RKO (cell line): Measurements from ENCODE around the gene PLXNC1.
"Not testable (repeated sequence)": the region's sequence is repeated elsewhere in the genome, so short reads cannot be mapped to it uniquely, and the experiment has no call there.

Experiments used
- DNase-seq: peaks from one replicate; pipeline ENCODE4 v3.0.0-alpha.2; 2016; ENCODE audit warnings: low spot score

Gene PLXNC1

DNA sequence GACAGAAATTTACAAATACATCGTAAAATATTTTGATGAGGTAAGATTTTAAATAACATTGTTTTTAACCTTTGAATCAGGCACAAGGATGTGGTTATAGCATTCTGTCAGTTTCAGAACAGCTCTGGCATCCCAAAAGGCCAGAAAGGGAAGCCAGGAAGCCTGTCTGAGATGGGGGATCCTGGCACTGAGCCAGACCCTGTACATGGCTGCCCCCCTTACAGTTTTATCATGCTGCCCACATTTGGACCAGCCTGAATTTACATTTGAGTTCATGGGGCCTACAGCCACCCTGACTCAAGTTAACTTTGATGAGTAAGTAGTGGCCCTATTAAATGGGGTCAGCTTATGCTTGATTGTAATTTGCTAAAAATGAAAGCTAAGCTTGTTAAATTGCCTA is 155.6 kb downstream of the PLXNC1 start:
- DNase-seq = no peak

DNA sequence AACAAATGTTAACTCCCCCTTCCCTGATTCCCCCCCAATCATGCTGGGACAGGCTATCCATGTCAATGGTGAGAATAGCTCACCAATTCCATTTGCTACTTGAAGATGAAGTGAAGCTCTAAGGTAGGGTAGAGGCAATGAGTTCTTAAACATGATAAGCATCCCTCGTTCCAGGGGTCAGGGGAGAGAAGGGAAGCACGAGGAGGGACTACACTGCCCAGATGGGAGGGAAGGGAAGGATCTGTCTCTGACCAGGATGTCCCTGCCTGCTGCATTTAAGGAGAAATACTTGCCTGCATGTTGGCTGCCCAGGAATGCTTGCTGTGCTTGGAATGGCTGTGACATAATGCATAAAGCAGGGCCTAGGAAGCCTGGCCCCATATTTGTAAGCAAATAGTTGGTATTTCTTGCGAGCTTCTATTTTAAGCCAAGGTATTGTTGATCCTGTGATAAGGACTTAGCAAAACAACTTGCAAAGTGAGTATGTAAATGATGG is 156.2 kb downstream of the PLXNC1 start:
- no peak for DNase-seq

DNA sequence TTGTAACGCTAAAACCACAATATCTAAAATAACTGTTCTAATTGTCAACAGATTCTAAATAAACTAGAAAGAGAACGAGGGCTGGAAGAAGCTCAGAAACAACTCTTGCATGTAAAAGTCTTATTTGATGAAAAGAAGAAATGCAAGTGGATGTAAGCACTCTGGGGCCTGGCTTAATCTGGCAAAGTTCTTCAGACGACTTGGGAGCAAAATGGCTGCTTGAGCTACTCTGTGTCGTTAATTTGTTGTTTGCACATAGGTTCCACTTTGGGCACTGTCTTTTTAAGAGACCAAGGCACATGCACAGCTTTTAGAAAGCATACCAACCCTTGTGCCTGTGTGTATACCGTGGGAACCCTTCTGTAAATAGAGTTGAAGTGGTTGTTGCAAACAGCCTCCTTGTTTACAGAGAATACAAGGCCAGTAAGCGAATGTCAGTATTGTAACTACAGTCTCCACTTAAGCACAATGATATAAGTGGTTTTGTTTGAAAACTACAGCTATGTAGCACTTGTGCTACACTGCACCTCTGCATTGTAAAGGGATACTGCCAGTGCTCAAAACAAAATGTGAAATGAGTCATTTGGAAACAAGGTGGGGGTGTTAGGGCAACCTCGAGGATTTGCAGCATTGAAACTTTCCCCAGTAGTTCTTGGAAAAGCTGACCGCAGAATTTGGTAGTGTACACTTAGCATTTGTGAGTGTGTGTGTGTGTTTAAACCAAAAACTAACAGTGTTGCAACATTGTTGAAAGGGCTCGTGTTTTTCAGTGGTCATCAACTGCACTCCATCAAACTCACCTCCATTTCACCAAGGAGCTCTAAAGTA is 157.0 kb downstream of the PLXNC1 start:
- no peak for DNase-seq

DNA sequence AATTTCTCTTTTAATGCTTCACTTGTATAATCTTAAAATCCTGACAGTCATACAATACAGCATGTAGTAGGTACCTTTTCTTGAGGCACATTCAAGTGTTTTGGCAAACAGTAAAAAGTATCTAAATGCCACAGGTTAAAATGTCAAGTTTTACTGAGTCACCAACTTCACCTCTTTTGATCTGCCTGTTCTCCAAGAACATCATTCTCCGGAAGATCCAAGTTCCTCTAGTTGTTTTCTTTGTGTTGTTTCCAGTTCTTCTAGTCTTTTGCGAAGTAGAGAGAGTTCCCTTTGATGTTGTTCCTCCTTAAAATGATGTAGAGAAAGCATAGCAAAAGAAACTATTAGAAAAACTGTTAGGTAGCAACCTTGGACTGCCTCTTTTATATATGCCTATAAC is 160.2 kb downstream of the PLXNC1 start:
- no peak for DNase-seq

DNA sequence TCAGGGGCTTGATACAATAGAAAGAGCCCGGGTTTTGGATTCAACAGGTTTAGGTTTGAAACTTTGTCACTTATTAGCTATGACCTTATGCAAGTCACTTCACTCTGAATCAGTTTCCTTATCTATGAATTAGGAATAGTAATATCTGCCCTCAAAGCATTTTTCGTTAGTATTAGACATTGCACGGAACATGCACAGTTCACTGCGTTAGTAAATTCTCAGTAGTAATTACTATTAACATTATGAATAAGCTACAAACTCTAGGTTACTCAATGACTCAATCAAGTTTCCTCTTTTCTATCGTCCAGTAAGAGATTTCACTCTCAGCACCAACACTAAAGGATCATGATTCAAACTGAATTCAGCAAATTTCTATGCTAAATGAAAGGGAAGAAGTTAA is 161.0 kb downstream of the PLXNC1 start:
- no peak for DNase-seq

DNA sequence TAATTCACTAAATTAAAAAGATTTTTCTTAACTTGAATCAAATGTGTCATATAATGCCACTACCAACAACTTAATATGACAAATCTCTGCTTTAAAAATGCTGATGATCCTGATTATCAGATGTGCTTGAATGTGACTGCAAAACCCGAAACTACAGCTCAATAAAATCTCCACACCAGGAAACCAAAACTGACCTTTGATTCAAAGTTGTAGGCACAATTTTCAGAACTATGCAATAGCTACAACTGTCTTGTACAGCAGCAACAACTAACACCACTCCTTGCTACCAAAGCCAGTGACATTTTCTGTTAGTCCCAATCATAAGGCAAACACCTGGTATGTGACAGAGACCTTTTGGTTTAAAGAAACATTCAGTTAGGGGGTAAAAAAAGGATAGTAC is 164.0 kb downstream of the PLXNC1 start:
- DNase-seq = no peak

DNA sequence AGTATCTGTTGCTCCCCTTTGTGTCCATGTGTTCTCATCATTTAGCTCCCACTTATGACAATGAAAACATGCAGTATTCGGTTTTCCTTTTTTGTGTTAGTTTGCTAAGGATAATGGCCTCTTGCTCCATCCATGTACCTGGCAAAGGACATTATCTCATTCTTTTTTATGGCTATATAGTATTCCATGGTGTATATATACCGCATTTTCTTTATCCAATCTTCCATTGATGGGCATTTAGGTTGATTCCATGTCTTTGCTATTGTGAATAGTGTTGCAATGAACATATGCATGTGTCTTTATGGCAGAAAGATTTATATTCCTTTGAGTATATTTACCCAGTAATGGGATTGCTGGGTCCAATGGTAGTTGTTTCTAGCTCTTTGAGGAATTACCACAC is 168.2 kb downstream of the PLXNC1 start:
- DNase-seq = not testable (repeated sequence)

DNA sequence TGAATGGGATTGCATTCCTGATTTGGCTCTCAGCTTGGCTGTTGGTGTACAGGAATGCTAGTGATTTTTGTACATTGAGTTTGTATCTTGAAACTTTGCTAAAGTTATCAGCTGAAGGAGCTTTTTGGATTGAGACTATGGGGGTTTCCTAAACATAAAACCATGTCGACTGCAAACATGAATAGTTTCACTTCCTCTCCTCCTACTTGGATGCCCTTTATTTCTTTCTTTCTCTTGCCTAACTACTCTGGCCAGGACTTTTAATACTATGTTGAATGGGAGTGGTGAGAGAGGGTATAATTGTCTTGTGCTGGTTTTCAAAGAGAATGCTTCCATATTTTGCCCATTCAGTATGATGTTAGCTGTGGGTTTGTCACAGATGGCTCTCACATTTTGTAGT is 169.8 kb downstream of the PLXNC1 start:
- DNase-seq = no peak

DNA sequence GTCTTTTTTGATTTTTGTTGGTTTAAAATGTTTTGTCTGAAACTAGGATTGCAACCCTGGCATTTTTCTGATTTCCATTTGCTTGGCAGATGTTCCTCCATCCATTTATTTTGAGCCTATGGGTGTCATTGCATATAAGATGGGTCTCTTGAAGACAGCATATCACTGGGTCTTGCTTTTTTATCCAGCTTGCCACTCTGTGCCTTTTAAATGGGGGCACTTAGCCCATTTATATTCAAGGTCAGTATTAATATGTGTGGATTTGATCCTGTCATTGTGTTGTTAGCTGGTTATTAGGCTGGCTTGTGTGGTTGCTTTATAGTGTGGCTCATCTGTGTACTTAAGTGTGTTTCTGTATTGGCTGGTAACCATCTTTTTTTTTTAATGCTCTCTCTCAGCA is 171.7 kb downstream of the PLXNC1 start:
- DNase-seq = no peak

DNA sequence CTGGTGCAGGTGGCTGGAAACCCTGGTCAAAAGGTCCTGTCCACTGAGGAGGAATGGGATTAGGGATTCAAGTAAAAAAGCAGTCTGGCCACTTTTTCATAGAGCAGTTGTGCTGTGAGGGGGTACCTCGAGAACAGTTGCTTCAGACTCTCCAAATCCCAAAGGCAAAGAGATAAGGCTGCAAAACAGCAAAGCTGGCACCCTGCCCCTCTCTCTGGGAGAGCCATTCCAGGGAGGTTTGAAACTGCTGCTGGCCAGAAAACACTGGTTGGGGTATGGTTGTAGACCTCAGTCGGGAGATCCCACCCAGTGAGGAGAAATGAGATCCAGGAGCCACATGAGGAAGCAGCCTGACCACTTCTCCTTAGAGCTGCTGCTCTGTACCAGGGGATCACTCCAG is 174.0 kb downstream of the PLXNC1 start:
- DNase-seq = no peak

DNA sequence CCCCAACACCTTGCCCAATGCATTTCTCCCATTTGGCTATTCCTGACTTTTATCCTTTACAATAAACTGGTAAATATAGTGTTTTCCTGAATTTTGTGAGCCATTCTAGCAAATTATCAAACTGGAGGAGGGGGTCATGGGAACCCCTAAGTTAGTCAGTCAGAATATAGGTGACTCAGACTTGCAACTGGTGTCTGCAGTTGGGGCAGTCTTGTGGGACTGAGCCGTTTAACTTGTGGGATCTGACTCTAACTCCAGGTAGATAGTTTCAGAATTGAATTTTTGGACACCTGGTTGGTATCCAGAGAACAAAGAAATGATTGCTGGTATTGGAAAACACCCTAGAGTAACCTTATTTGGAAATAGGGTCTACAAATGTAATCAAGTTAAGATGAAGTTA is 177.9 kb downstream of the PLXNC1 start:
- no peak for DNase-seq

DNA sequence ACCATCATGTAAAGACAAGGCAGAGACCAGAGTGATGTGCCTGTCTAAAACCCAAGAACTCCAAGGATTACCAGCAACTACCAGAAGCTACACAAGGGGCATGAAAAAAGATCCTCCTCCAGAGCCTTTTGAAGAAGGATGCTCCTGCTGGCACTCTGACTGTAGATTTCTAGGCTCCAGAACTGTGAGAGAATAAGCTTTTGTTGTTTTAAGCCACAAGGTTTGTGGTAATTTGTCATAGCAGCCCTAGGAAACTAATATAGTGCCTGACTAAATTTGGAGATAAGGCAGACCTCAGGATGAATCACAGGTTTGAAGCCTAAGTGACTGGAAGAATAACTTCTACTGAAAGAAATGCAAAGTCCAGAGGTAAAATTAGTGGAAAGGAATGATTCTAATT is 178.3 kb downstream of the PLXNC1 start:
- DNase-seq = peak; percentile 64

DNA sequence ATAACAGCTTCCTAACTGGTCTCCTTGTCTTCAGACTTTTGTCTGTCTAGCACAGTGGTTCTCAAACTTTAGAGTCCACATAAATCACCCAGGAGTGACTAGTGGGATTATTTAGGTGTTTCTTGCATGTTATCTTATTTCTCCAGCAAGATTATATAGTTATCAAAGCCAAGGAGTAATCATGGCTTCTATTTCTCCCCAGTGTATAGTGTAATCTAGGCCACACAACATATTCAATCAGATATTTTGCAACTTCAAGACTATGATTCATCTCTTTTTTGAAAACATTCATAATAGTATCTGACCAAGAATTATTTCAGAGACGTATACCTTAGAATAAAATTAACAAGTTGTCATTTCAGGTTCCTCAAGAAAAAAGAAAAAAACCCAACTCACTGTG is 179.4 kb downstream of the PLXNC1 start:
- DNase-seq = no peak

DNA sequence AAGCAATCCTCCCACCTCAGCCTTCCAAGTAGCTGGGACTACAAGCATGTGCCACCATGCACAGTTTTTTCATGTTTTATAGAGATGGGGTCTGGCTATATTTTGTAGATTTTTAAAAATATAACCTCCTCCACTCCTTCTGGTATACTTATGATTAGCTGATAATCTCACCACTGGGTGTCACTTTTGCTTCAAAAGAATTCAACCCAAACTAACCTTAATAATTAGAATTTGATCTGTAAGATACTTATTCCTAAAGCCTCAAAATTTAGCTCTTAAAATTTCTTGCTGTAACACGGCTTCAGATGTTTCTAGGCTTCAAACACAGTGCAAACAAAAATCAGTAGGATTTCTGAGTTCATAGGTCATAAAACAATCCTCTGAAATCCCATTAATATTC is 181.0 kb downstream of the PLXNC1 start:
- DNase-seq = peak; percentile 3

DNA sequence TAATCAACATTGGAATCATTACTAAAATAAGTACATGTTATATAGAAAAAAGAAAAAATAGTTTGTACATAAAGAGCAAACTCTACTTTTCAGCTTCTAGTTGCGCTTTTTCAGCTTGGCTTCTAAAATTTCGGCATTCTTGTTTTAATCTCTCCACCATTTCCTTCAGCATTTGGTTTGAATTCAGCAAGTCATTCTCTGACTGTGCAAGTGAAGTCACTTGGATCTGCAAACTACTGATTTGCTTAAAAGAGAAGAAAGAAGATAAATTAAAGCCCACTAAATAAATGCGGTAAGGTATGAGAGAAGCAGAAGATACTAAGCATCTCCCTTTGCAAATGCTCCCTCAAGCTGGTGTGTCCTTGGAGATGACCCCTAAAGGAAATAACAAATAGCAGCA is 185.0 kb downstream of the PLXNC1 start:
- no peak for DNase-seq

DNA sequence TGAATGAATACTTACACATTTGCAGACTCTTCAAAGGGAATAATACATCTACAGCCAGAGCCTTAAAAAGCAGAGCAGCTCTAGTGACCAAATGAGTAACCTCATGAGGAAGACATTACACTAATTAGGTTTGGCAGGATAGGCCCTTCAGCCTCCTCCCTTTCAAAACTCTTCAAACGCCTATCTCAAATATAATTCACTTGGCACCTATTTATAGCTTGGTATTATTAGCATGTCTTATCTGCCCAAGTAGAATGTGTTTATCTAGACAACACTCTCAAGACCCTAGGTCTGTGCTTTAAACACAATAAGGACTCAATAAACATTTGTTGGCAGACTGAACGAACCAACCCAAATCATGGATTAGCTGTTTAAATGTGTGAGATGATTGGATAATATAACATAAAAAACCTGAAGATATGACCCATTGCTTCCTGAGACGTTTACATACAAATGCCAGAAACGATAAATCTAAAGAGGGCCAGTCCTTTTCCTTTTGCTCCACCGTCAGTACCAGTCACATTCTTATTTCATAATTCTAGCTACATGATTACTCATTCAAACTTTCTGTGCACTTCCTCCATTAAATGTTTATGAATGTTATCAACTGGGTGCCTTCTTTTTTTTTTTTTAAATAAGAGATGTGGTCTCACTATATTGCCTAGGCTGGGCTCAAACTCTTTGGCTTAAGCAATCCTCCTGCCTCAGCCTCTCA is 188.0 kb downstream of the PLXNC1 start:
- no peak for DNase-seq

DNA sequence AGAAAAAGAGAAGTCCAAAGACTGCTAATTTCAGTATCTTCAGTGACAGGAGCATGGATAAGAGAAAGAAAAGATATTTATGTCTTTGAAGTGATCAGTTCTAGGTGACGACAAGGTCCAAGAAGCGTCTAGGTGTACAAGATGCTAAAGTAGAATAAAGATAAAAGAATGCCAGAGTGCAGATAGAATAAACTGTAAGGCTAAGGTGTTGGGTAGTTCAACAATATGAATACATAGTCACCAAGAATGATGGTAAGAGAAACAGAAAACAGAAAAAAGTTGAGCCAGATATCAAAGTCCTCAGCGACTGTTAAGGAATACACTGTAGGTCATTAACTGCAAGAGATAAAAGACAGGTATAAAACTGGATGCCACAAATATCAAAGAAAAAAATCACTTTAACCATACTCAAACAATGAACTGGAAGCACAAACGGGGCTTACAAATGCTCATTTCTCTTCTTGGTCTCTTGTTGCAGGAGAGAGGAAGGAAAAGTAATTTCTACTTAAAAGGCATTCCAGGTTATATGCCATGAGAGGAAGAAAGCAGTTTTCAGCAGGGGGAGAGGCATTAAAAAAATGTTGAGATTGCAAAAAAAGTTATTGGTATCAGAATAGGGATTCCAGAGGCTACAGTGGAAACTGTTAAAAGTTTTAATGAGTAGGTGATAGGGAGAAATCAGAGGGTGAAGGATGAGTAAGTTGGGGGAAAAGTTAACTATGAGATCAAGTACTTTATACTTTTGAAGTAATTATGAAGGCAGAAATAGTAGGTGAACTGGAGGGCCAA is 189.8 kb downstream of the PLXNC1 start:
- DNase-seq = no peak

DNA sequence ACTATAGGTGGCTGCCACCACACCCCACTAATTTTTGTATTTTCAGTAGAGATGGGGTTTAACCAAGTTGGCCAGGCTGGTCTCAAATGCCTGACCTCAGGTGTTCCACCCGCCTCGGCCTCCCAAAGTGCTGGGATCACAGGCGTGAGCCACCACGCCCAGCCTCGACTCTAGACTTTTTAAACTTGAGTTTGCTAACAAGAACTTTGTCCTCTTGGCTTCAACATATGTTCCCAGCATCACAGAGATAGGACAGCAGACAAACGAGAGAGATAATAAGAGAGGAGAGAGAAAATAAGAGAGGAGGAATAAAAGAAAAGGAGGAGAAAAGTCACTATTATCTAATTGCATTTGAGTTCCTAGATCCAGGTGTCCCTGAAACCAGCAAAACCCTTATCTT is 192.2 kb downstream of the PLXNC1 start:
- no peak for DNase-seq

DNA sequence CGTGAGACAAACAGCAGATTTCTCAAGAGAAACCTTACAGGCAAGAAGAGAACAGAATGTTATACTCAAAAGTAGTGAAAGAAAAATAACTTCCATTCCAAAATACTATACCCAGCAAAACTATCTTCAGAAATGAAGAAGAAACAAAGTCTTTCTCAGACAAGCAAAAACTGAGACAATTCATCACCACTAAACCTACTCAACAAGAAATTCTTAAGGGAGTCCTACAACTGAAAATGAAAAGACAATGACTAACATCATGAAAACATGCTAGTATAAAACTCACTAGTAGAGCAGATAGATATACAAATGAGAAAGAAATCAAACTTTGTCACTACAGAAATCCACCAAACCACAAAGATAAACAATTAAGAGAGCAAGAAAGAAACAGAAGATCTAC is 204.8 kb downstream of the PLXNC1 start:
- no peak for DNase-seq
